Tongue (tissue), 2 donors: ENCODE measurements around the gene ABHD10. TPM values are rescaled to one million over a fixed set of nuclear protein-coding genes. Genes with fewer than 3 reads are reported as not detected.
"Not testable (repeated sequence)": the region's sequence is repeated elsewhere in the genome, so short reads cannot be mapped to it uniquely, and the experiment has no call there.

Experiments
- DNase-seq: peaks from one replicate; pipeline ENCODE4 v3.0.0-alpha.2; 2015
- total RNA-seq: library from RNA; depleted of rRNA; stranded (reverse); fragments of >200 nt; gene quantifications from one replicate; pipeline ENCODE4 v1.2.3, GENCODE V29; 2014

ABHD10 gene
- total RNA-seq, 1 donor from 2014 or later, result 49.4 TPM

DNA sequence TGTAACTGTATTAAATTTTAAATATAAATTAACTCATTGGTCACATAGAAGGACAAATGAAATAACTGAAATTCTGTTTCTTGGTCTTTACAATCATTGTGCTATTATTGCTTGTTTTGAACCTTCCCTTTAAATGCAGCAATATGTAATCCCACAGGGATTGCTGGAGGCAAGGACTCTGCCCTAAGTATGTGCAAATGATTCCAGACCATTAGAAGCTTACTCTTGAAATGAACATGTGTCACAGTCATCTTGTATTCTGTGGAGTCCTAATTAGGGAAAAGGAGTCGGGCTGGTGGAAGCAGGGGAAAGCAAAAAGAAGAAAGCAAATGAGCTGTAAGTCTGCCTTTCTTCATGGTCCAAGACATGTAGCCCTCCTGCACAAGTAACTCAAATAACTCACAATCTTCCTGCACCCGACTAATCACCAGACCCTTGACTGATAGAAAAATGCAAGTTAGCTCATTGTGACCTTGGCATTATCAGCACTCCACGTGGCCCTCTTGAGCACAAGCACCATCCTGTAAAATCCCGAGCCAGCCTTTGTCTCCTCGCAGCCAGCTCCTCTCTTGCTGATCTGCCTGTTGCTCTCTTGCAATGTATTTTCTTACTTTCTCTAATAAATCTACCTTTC, 53.4 kb downstream of the ABHD10 start:
- no peak for DNase-seq

DNA sequence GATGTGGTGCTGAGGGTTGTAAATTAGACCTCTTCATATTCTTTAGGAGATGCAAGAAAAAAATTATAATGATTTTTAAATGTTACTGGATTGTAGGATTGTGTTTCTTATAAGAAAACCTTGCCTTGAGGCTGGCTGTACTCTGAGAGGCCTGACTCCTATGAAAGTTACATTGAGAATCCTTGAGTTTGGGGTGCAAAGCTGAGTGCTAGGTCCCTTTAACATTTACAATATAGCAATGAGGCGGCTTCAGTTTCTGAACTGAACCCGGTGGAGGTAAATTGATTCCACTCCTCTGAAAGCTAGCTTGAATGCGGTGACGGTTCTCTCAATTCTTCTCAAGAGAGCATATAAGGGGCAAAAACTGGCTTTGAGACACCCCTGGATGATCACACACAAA, 55.6 kb downstream of the ABHD10 start, which contains the start of gene TMPRSS7:
Gene TMPRSS7, plus strand, starts transcription at position 301 of the 400 bp plus-strand sequence. CDS start 110 bp downstream, outside the sequence.
- DNase-seq, result no peak

DNA sequence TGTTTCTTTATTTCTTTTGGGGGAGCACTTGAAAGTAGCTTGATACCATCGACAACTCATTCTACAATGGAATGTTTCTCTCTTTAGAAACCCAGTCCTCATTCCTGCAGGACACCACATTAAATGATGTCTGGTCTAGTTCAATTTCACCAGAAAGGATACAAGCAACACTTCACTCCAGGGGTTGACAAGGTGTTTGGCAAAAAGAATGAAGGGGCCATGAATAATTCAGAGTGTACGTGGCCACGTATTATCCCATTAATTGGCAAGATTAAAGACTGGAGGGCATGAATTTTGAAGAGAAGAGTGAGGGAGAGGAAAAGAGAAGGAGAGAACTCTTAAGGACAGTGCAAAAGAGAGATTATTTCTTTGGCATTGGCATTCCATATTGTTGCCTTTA, 56.4 kb downstream of the ABHD10 start:
- DNase-seq, result no peak

DNA sequence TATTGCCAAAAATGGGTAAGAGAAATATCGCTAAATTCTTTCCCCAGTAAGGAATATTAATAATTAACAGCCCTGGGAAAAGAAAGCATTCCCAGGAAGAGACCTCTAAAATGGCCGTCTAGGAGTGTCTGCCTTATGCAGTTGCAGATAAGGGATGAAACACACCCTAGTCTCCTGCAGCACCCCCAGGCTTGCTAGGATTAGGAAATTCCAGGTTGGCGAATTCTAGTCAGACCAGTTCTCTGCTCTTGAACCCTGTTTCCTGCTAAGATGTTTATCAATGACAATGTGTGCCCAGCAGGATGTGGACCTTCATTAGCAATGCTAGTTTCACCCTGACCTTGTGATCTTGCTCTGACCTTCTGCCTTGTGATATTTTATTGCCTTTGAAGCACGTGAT, 58.4 kb downstream of the ABHD10 start:
- not testable (repeated sequence) for DNase-seq

DNA sequence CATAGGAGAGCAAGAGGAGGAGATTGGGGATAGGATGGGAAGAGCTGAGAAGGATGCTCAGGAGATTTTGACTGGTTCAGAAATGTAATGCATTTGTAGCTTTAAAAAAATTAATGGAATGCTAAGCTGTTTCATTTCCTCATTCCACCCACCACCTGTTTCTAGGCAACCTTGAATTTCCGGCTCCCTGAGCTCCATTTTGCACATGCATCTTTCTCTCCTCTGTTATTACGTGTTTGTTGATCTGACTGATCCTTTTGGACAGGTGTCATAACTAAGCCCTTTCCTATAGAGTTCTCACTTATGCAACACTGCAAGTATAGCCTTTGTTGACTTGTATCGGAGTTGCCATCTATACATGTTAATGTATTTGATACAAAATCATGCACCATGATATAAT, 60.0 kb downstream of the ABHD10 start:
- no peak for DNase-seq

DNA sequence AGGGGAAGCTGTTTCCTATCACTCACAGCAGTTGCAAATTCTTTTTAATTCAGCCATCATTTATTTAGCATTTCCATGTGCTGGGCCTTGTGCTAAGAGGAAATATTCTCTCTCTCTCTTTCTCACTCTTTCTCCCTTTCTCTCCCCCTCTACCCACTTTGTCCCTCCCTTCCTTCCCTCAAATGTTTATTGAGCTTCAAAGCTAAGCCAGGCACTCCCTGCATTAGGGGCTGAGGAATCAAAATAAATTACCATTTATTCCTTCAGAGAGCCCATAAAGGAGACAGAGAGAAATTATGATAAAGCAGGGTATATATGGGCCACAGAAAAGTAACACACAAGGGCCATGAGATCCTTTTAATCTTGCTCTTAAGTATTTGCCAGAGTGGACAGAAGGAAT, 62.5 kb downstream of the ABHD10 start:
- no peak for DNase-seq

DNA sequence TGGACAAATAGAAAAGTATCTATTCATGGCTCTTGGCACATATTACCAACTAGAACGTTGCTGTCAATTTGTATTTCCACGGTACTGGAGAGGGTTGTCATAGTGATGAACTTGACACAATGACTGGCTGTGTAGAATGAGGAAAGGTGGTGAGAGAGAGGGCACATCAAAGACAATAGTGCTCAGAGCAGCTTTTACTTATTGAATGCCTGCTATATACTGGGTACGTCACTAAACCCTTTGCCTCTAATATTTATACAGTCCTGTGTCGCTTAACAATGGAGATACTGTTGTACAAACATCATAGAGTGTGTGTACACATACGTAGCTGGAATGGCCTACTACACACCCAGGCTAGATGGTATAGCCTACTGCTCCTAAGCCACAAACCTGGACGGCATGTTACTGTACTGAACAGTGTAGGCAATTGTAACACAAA, 64.0 kb downstream of the ABHD10 start:
- DNase-seq, result peak; percentile 54

Other genes with a start within 250 kb of the ABHD10 start
- gene PHLDB2, start 119.8 kb upstream of the ABHD10 start, total RNA-seq, result 64.4 TPM
- 1.6 TPM for gene TAGLN3, start 19.9 kb downstream of the ABHD10 start, total RNA-seq
- not detected for gene TMPRSS7, start 55.7 kb downstream of the ABHD10 start, total RNA-seq
- gene C3orf52, start 107.4 kb downstream of the ABHD10 start, total RNA-seq, result 4.2 TPM
- 0.41 TPM for gene GCSAM, start 154.2 kb downstream of the ABHD10 start, total RNA-seq